ENCODE measurements around the gene CNTNAP2. TPM values are rescaled to one million over a fixed set of nuclear protein-coding genes. Genes with fewer than 3 reads are reported as not detected.

Gene CNTNAP2
- total and polyA plus RNA-seq, 2 of the 13 experiments (the other 11 are each of a cell fraction or from before 2014, with no cell fraction given), result 0.40 to 0.42 TPM

- TF ChIP-seq RNF219 (CRISPR knock-in tag; IDR thresholded peaks at IDR 0.05) (no peak), RFX1 (IDR thresholded peaks at IDR 0.05) (no peak), ZNF207 (IDR thresholded peaks at IDR 0.05; ENCODE audit: borderline replicate concordance) (no peak), POLR2AphosphoS2 (IDR thresholded peaks at IDR 0.05; ENCODE audit: low read depth, low read length) (no peak)
These were observed 1862.0 kb downstream of the CNTNAP2 start (continued) for GRCh38 chr7:147978651-147979050.

DNA sequence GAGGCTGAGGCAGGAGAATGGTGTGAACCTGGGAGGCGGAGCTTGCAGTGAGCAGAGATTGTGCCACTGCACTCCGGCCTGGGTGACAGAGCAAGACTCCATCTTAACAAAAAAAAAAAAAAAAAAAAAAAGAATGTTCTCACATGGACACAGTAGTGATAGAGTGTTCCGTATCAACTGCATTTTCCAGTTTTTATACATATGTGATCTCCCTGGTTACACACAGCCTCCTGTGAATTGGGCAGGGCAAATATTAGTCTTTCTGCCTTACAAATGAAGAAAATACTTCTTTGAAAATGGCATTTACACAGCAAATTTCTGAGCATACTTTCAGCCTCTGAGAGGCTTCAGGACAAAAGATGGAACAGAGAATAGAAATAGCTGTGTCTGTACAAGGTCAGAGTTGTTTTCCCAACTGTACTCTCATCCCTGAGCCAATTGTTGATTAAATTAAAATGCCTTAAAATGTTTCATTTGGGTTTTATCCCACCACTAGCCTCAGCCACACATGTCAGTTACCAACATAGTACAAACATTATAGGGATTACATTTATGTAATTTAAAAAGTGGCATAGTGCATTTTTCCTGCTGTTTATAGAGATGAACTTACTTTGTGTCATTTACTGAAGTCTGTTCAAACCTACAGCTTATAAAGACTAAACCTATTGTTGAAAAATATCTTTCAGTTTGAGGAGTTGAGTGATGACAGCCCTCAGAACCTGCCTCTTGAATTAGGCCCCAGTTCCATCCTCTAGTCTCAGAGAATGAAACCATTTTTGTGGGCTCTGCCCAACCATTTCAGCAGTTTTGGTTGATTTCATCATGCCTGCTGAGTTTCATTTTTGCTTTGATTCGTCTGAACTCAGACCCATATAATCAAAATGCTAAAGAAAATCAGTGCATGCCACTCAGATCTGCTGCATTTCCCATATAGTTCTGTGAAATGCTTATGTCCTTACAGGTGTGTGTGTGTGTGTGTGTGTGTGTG lies 1864.5 kb downstream of the CNTNAP2 start:
- ATAC-seq, result no peak
- H3K27ac ChIP-seq (ENCODE audit: extremely low read length, insufficient read depth, low read length), result no peak overlapping the region
- DNase-seq (ENCODE audit: low spot score), result no peak
- no peaks in the 10 kb centered on the region for H3K79me2 ChIP-seq (ENCODE audit: insufficient read depth, low read length)
- no peaks in the 10 kb centered on the region for H3K36me3 ChIP-seq (replicated peaks in 1 of 2; ENCODE audit: control insufficient read depth in 1 of 2, insufficient read depth in 2 of 2, low read length in 2 of 2)
- no peak for TF ChIP-seq BRF2 (CRISPR knock-in tag; IDR thresholded peaks at IDR 0.05)
- no peak for TF ChIP-seq ZNF781 (CRISPR knock-in tag; IDR thresholded peaks at IDR 0.05; ENCODE audit: borderline replicate concordance, not compliant biosample characterization)
- no peak for TF ChIP-seq HDAC1 (CRISPR knock-in tag; IDR thresholded peaks at IDR 0.05)
- TF ChIP-seq NFIB (CRISPR knock-in tag; IDR thresholded peaks at IDR 0.05; ENCODE audit: borderline replicate concordance), result no peak
- no peak for TF ChIP-seq ZNF34 (CRISPR knock-in tag; IDR thresholded peaks at IDR 0.05; ENCODE audit: borderline replicate concordance)
- TF ChIP-seq TARDBP (CRISPR knock-in tag; IDR thresholded peaks at IDR 0.05), result no peak
- no peak for TF ChIP-seq HMG20A (CRISPR knock-in tag; IDR thresholded peaks at IDR 0.05; ENCODE audit: borderline replicate concordance)
- no peak for TF ChIP-seq PCBP2 (optimal IDR thresholded peaks at IDR 0.05; ENCODE audit: low read depth, low read length, poor library complexity, severe bottlenecking)
- TF ChIP-seq ZNF746 (CRISPR knock-in tag; IDR thresholded peaks at IDR 0.05), result no peak
- TF ChIP-seq RBAK (CRISPR knock-in tag; IDR thresholded peaks at IDR 0.05), result no peak
- no peak for TF ChIP-seq SETDB1 (CRISPR knock-in tag; IDR thresholded peaks at IDR 0.05; ENCODE audit: borderline replicate concordance)
- POLR2A ChIA-PET, result no interaction called here
- 10% methylated on average over 4 of the region's 4 CpGs for WGBS (ENCODE audit: low lambda C conversion rate)
- H4K20me1 ChIP-seq (ENCODE audit: insufficient read depth, low read length), result no peaks in the 10 kb centered on the region
- H3K4me2 ChIP-seq (ENCODE audit: low read depth, low read length), result no peak overlapping the region
- H3K9me3 ChIP-seq (ENCODE audit: low read length), result no peaks in the 10 kb centered on the region
- CTCF ChIA-PET (ENCODE audit: low intra/inter-chr PET ratio, low total read pairs), result no interaction called here
- no TSS peak for BruUV-seq (replicated peaks)
- in situ Hi-C loops (cut with HindIII; ENCODE audit: extremely low pct_ligation_motif_present, low pct_unique_long_range_greater_than_20kb), result no loop called here
- H3K4me1 ChIP-seq (ENCODE audit: insufficient read depth, low read length), result no peaks in the 10 kb centered on the region
- intact Hi-C loops (cut with micrococcal nuclease; ENCODE audit: unreplicated experiment), result no loop called here
- no peak overlapping the region for H3K4me3 ChIP-seq (replicated peaks in 1 of 3; ENCODE audit: insufficient read depth in 1 of 3, low read depth in 2 of 3, low read length in 3 of 3)
- H3K27me3 ChIP-seq (ENCODE audit: control insufficient read depth in 1 of 2, insufficient read depth in 2 of 2, low read length in 2 of 2), result no peaks in the 10 kb centered on the region
- FAIRE-seq, result no peak
- no peak overlapping the region for H3K9ac ChIP-seq (ENCODE audit: insufficient read depth, low read depth, low read length)
- H2AFZ ChIP-seq (ENCODE audit: low read length), result no peak overlapping the region
